HL-60 (cell line): ENCODE measurements around the gene KLC4.

ENCODE experiments used
- CTCF ChIP-seq: IDR thresholded peaks from one replicate; pipeline ENCODE4 v1.5.1; 2011; ENCODE audit warnings: low read length, control low read depth, inconsistent platforms; ENCODE audit not compliant: insufficient read depth
- GABPA ChIP-seq: IDR thresholded peaks from 2 replicates; pipeline ENCODE4 v1.6.1; 2012; ENCODE audit warnings: low read depth
- POLR2AphosphoS5 ChIP-seq: IDR thresholded peaks from 2 replicates; pipeline ENCODE4 v1.6.1; 2012; ENCODE audit warnings: low read depth

- TF ChIP-seq CTCF (no peak), GABPA (no peak), POLR2AphosphoS5 (no peak)
These were observed 38.6 kb upstream of the KLC4 start for GRCh38 chr6:43020847-43021246.
